Smooth muscle cell (in vitro differentiated cells): ENCODE data around the gene SKA1. TPM values are rescaled to one million over a fixed set of nuclear protein-coding genes. Genes with fewer than 3 reads are reported as not detected.

Experiments
- DNase-seq: peaks from one replicate; lab custom pipeline; 2025; ENCODE audit not compliant: unreplicated experiment; lab: John Stamatoyannopoulos, UW
- H2AFZ ChIP-seq: fragments of 200-600 bp; sonication (generic); 2 replicates; pipeline ENCODE4 v1.6.0; 2016; ENCODE audit warnings: antibody characterized with exemption, low read depth, mild to moderate bottlenecking
- H3F3A ChIP-seq: fragments of 200-600 bp; sonication (generic); 2 replicates; pipeline ENCODE4 v1.6.0; 2017; ENCODE audit warnings: antibody characterized with exemption, low read depth
- H3K27ac ChIP-seq: fragments of 200-600 bp; sonication (generic); 2 replicates; pipeline ENCODE4 v1.5.1; 2016; ENCODE audit warnings: low read depth, mild to moderate bottlenecking
- H3K27me3 ChIP-seq: fragments of 200-600 bp; sonication (generic); 2 replicates; pipeline ENCODE4 v1.6.1; 2016; ENCODE audit warnings: low read depth, mild to moderate bottlenecking
- H3K36me3 ChIP-seq: fragments of 200-600 bp; sonication (generic); 2 replicates; pipeline ENCODE4 v1.5.1; 2016; ENCODE audit warnings: low read depth
- H3K4me1 ChIP-seq: fragments of 200-600 bp; sonication (generic); 2 replicates; pipeline ENCODE4 v1.5.1; 2016; ENCODE audit warnings: low read depth
- H3K4me2 ChIP-seq: fragments of 200-600 bp; sonication (generic); 2 replicates; pipeline ENCODE4 v1.6.0; 2016; ENCODE audit warnings: mild to moderate bottlenecking
- H3K4me3 ChIP-seq: fragments of 200-600 bp; sonication (generic); 2 replicates; pipeline ENCODE4 v1.5.1; 2016; ENCODE audit warnings: mild to moderate bottlenecking
- H3K79me2 ChIP-seq: fragments of 200-600 bp; sonication (generic); 2 replicates; pipeline ENCODE4 v1.6.0; 2016; ENCODE audit warnings: low read depth, mild to moderate bottlenecking
- H3K9ac ChIP-seq: fragments of 200-600 bp; sonication (generic); 2 replicates; pipeline ENCODE4 v1.6.0; 2016; ENCODE audit warnings: low read depth
- H3K9me3 ChIP-seq: fragments of 200-600 bp; sonication (generic); replicated peaks from 2 replicates; pipeline ENCODE4 v1.5.1; 2016; ENCODE audit warnings: low read depth
- H4K20me1 ChIP-seq: fragments of 200-600 bp; sonication (generic); 2 replicates; pipeline ENCODE4 v1.6.0; 2016; ENCODE audit warnings: low read depth
- CTCF ChIP-seq: fragments of 200-600 bp; sonication (generic); IDR thresholded peaks from 2 replicates; pipeline ENCODE4 v1.5.1; 2017; ENCODE audit warnings: borderline replicate concordance, mild to moderate bottlenecking, antibody characterized with exemption; ENCODE audit not compliant: insufficient read depth, poor library complexity, severe bottlenecking
- WGBS: methylation state at CpG from one replicate; pipeline ENCODE4 v1.1.7; 2016; ENCODE audit warnings: low lambda C conversion rate; 5-methylcytosine and 5-hydroxymethylcytosine counted together
- polyA plus RNA-seq: library from polyadenylated mRNA; unstranded; fragments of >200 nt; fragmentation: Nextera tagmentation; extraction: Ambion mirVana; gene quantifications from 2 replicates; pipeline ENCODE4 v1.2.1, GENCODE V29; 2016
- total RNA-seq: library from RNA; depleted of rRNA; stranded (reverse); fragments of >200 nt; gene quantifications from 2 replicates; pipeline ENCODE4 v1.2.3, GENCODE V29; 2014

SKA1 gene
- total and polyA plus RNA-seq, 2 experiments from 2014 or later, result 5.8 to 7.8 TPM

DNA sequence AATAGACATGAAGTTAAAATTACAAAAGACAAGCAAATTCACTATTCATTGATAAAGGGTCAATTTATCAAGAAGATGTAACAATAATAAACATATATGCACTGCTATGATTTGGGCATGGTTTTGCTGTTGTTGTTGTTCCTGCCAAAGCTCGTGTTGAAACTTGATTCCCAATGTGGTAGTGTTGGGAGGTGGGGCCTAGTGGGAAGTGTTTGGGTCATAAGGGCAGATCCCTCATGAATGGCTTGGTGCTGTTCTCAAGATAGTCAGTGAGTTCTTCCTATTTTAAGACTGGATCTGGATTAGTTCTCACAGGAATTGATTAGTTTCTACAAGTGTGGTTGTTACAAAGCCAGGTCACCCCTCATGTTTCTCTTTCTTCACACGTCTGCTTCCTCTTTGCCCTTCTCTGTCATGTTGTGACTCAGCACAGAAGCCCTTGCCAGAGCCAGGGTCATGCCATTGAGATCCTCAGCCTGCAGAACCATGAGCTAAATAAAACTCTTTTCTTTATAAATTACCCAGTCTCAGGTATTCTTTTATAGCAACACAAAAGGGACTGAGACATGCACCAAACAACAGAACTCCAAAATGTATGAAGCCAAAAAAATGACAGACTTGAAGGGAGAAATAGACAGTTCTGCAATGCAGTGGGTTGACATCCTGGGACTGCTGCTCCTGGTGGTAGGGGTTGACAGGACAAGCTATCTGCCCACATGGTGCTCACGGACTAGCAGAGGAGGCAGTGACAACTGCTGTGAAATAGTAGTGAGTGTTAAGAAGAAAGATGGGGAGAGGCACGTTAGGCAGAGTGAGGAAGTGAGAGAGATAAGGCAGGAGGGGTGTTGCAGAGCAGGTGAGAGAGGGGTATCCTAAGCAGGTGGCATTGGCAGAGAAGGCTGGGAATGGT is 18.6 kb upstream of the SKA1 start:
- DNase-seq, result no peak
- Histone ChIP-seq H3K9ac (no peak overlapping the region), H4K20me1 (no peaks in the 10 kb centered on the region), H3K27me3 (no peaks in the 10 kb centered on the region), H3K27ac (no peak overlapping the region), H3K4me2 (no peak overlapping the region), H3K4me1 (no peaks in the 10 kb centered on the region), H3K36me3 (no peaks in the 10 kb centered on the region), H3K9me3 (no peaks in the 10 kb centered on the region), H3F3A (no peaks in the 10 kb centered on the region), H3K4me3 (no peak overlapping the region), H2AFZ (no peak overlapping the region), H3K79me2 (no peaks in the 10 kb centered on the region)
- 22% methylated on average over 4 of the region's 4 CpGs for WGBS
- TF ChIP-seq CTCF, result no peak

DNA sequence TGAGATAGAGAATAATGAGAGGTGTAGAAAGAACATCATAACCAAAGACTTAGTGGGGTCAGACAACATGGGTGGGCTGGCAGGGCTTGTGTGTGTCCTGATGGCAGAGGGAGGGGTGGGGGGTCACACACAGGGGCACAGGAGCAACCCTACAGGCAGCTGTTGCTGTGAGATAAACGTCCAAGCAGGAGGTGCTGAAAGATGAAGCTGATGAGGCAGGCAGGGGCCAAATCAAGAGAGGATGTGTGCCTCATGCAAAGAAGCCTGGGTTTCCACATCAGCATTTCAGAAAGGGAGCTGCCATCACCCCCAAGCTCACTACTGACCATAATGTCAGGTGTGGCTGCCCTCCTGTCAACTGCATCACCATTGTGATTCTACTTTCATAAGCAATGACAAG is 16.0 kb upstream of the SKA1 start:
- WGBS, result 0% methylated on average over 1 of the region's 1 CpG
- no peak overlapping the region for H3K9ac ChIP-seq

GRCh38 chr18:50359806-50360205 is 15.0 kb upstream of the SKA1 start:
- Histone ChIP-seq H3K27me3 (no peaks in the 10 kb centered on the region), H3K4me3 (no peak overlapping the region), H3K79me2 (no peaks in the 10 kb centered on the region), H3K27ac (no peak overlapping the region), H3K9ac (no peak overlapping the region), H3K36me3 (no peaks in the 10 kb centered on the region), H3K9me3 (no peaks in the 10 kb centered on the region), H3K4me2 (no peak overlapping the region), H3K4me1 (no peaks in the 10 kb centered on the region), H3F3A (no peaks in the 10 kb centered on the region), H4K20me1 (no peaks in the 10 kb centered on the region), H2AFZ (no peak overlapping the region)
- no peak for DNase-seq
- TF ChIP-seq CTCF, result no peak
- WGBS, result 86% methylated on average over 2 of the region's 2 CpGs

More for the DNA sequence above, 16.0 kb upstream of the SKA1 start:
- no peaks in the 10 kb centered on the region for H3K4me1 ChIP-seq
- TF ChIP-seq CTCF, result no peak
- H3K4me3 ChIP-seq, result no peak overlapping the region
- no peak overlapping the region for H3K27ac ChIP-seq
- no peak overlapping the region for H3K4me2 ChIP-seq
- no peaks in the 10 kb centered on the region for H3F3A ChIP-seq
- no peaks in the 10 kb centered on the region for H4K20me1 ChIP-seq
- no peaks in the 10 kb centered on the region for H3K9me3 ChIP-seq
- DNase-seq, result no peak
- H2AFZ ChIP-seq, result no peak overlapping the region
- no peaks in the 10 kb centered on the region for H3K79me2 ChIP-seq
- no peaks in the 10 kb centered on the region for H3K36me3 ChIP-seq
- H3K27me3 ChIP-seq, result no peaks in the 10 kb centered on the region

DNA sequence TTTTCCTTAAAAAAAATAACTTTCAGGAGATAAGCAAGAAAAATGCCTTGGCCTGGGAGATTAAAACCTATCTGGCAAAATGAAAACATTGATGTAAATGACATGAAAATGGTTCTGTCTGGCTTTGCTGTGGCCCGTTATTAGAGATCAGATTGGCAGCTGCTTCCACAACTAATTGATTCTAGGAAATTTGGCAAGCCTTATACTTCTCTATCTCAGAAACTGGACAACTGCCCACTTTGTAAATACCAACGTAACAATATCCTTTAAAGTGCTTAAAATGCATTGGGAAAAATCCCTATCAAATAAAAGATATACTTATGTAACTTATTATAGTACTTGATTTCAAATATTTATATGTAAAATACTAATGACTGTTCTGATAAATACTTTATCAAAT is 14.2 kb upstream of the SKA1 start:
- H3K4me3 ChIP-seq, result no peak overlapping the region
- no peaks in the 10 kb centered on the region for H3K79me2 ChIP-seq
- H3F3A ChIP-seq, result no peaks in the 10 kb centered on the region
- H3K36me3 ChIP-seq, result no peaks in the 10 kb centered on the region
- H3K9me3 ChIP-seq, result no peaks in the 10 kb centered on the region
- no peaks in the 10 kb centered on the region for H3K27me3 ChIP-seq
- no peak overlapping the region for H3K4me2 ChIP-seq
- no peak overlapping the region for H3K9ac ChIP-seq
- no peak overlapping the region for H2AFZ ChIP-seq
- H3K27ac ChIP-seq, result no peak overlapping the region
- WGBS, result 91% methylated on average over 2 of the region's 2 CpGs
- no peaks in the 10 kb centered on the region for H4K20me1 ChIP-seq
- DNase-seq, result no peak
- H3K4me1 ChIP-seq, result no peaks in the 10 kb centered on the region
- TF ChIP-seq CTCF, result no peak
